Transverse colon (tissue), 4 donors: ENCODE results near the gene LDAF1. TPM values are rescaled to one million over a fixed set of nuclear protein-coding genes. Genes with fewer than 3 reads are reported as not detected.

ENCODE experiments used
- DNase-seq: peaks from one replicate; pipeline ENCODE4 v3.0.0-alpha.2; 2019
- H3K27ac ChIP-seq, 4 donors: fragments of 200-600 bp; sonication (generic); 2 replicates each; pipeline ENCODE4 v1.5.1; 2016 to 2018; ENCODE audit warnings: inconsistent platforms in 4 of 4
- H3K27me3 ChIP-seq: fragments of 200-600 bp; sonication (generic); 2 replicates; pipeline ENCODE4 v1.5.1; 2017; ENCODE audit warnings: inconsistent platforms
- H3K36me3 ChIP-seq, 4 donors: fragments of 200-600 bp; sonication (generic); 2 replicates each; pipeline ENCODE4 v1.5.1; 2017 to 2019; ENCODE audit warnings: inconsistent platforms in 4 of 4
- H3K4me1 ChIP-seq, 4 donors: fragments of 200-600 bp; sonication (generic); 2 replicates each; pipeline ENCODE4 v1.5.1; 2017 to 2020; ENCODE audit warnings: inconsistent platforms in 4 of 4
- H3K4me3 ChIP-seq, 4 donors: fragments of 200-600 bp; sonication (generic); 1 replicate in 1 of 4; 2 replicates in 3 of 4; pipeline versions ENCODE4 v1.5.1 to v1.6.1; 2017 to 2019; ENCODE audit warnings: inconsistent platforms in 4 of 4
- H3K9me3 ChIP-seq, 2 donors: fragments of 200-600 bp; sonication (generic); 2 replicates each; pipeline ENCODE4 v1.5.1; 2017 to 2019; ENCODE audit warnings: inconsistent platforms in 2 of 2
- EP300 ChIP-seq: sonication (generic); formaldehyde crosslinking; IDR thresholded peaks from one replicate; pipeline ENCODE4 v1.6.1; 2017; ENCODE audit warnings: antibody characterized with exemption, low read depth
- POLR2A ChIP-seq: fragments of 450-650 bp; IDR thresholded peaks from one replicate; pipeline ENCODE4 v1.6.1; 2016; ENCODE audit warnings: antibody characterized with exemption, mild to moderate bottlenecking, moderate library complexity
- POLR2AphosphoS5 ChIP-seq, 3 donors: sonication (generic); formaldehyde crosslinking; IDR thresholded peaks; one replicate each; pipeline ENCODE4 v1.6.1; 2016; ENCODE audit warnings: antibody characterized with exemption in 3 of 3
- WGBS, 2 donors: methylation state at CpG; one replicate each; pipeline ENCODE4 v1.1.5; 2018; ENCODE audit warnings: low coverage in 1 of 2; 5-methylcytosine and 5-hydroxymethylcytosine counted together
- in situ Hi-C, 4 donors: fragments of 200-750 bp; cut with MboI; loops; one replicate each; pipeline versions ENCODE4 v1.15.0 to v1.15.1; 2017; ENCODE audit warnings: low sequenced_read_pairs in 3 of 4, low pct_ligation_motif_present in 1 of 4, low pct_unique_long_range_greater_than_20kb in 1 of 4
- intact Hi-C: fragments of 100-400 bp; cut with DNase I; formaldehyde crosslinking; loops from one replicate; pipeline ENCODE4 v1.15.1; 2023; ENCODE audit warnings: low total_unique reads
- total RNA-seq, 4 donors: library from RNA; depleted of rRNA; stranded (reverse); fragments of >200 nt; gene quantifications; one replicate each; pipeline ENCODE4 v1.1.0, GENCODE V29; 2016
- TF ChIP-seq, protein P1 (sequence below), 5 experiments: fragments of 200-600 bp in 3 of 5; fragments of 450-650 bp in 2 of 5; sonication (generic) in 3 of 5; IDR thresholded peaks; 1 replicate in 2 of 5; 2 replicates in 3 of 5; pipeline ENCODE4 v1.5.1; 2016 to 2017; ENCODE audit warnings: antibody characterized with exemption in 5 of 5, inconsistent platforms in 3 of 5, mild to moderate bottlenecking in 2 of 5, moderate library complexity in 1 of 5

LDAF1 gene
- total RNA-seq, 4 donors from 2014 or later: 23.6 to 71.0 (median 59.3) TPM

DNA sequence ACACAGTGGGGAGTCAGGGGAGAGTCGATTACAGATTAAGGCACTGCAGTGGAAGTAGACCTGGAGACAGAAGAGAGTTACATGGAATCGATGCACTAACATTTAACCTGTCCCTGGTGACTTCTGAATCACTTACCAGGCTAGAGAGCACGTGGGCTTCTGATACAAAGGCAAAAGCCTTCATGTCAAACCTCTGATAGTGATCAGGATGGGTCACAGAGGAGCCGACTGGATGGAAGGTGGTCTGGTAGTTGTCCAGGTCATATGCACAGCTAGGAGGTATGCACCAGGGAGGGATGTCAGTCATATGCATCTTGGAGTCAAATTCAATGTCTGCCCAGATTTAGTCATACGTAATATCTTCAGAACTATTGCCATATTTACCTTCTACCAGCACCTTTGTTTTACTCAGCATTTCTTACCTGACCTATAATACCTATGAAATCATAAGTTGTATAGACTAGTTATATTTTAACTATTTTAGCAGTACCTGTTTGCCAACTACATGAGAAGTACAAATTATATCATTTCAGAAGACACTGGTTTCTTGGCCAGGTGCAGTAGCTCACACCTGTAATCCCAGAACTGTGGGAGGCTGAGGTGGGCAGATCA, 41.2 kb downstream of the LDAF1 start:
- H3K36me3 ChIP-seq: no peaks in the 10 kb centered on the region
- no peak for DNase-seq
- peaks cover 0 to 29% (median 12%) of the 10 kb centered on the region in 4 donors for H3K4me1 ChIP-seq
- peak in 1 of 3 donors; percentile 43 for TF ChIP-seq POLR2AphosphoS5 (IDR thresholded peaks at IDR 0.05)
- no peak for TF ChIP-seq POLR2A
- H3K27ac ChIP-seq: peak overlapping the region; percentile 62 to 78 (median 66)
- no peaks in the 10 kb centered on the region for H3K27me3 ChIP-seq
- in situ Hi-C loops: loop anchor here in 2 of 4 donors (25.0 kb wide), 2 partner anchors 88 to 1113 kb away; partner anchors contain the start of gene CRYM (in 1 of the 2)
- intact Hi-C loops: loop anchor here (10.0 kb wide), 2 partner anchors 65 to 1495 kb away; no protein-coding TSS in a partner anchor
- no peaks in the 10 kb centered on the region for H3K9me3 ChIP-seq
- H3K4me3 ChIP-seq: no peak overlapping the region
- 43 to 48% methylated on average over 2 to 5 of the region's 5 CpGs for WGBS, 2 donors

DNA sequence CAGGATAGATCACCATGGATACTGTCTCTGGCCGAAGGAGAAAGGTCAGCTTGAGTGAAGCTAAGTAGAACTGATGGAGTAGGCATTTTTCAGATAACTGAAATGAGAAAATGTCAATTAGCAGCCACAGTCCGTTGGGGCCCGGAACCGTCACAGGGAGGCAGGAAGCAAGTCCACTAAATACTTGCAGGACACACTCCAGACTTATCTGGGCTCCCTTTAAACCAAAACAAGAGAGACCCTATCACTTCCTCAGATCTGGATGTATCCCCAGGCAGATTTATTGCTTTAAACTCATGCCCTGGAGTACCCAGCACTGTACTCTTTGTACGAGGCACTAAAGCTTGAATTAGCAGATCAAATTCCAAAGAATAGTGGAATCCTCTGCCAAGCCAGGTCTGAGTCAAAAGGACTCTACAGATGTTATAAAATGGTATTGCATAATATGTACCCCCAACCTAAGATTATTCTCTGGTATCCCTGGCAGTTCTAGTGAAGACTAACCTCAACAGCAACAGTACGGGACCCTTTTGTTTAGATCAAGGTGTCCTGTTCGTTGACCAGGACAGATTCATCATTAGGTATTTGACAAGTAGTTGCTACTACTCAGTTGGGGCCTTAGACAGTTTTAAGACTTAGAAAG, 44.8 kb downstream of the LDAF1 start:
- no peaks in the 10 kb centered on the region for H3K9me3 ChIP-seq
- no peaks in the 10 kb centered on the region for H3K36me3 ChIP-seq
- no peaks in the 10 kb centered on the region for H3K27me3 ChIP-seq
- H3K27ac ChIP-seq: peak overlapping the region in 2 of 4 donors; percentile 1 to 3
- TF ChIP-seq POLR2A: no peak
- TF ChIP-seq, protein P1, sequence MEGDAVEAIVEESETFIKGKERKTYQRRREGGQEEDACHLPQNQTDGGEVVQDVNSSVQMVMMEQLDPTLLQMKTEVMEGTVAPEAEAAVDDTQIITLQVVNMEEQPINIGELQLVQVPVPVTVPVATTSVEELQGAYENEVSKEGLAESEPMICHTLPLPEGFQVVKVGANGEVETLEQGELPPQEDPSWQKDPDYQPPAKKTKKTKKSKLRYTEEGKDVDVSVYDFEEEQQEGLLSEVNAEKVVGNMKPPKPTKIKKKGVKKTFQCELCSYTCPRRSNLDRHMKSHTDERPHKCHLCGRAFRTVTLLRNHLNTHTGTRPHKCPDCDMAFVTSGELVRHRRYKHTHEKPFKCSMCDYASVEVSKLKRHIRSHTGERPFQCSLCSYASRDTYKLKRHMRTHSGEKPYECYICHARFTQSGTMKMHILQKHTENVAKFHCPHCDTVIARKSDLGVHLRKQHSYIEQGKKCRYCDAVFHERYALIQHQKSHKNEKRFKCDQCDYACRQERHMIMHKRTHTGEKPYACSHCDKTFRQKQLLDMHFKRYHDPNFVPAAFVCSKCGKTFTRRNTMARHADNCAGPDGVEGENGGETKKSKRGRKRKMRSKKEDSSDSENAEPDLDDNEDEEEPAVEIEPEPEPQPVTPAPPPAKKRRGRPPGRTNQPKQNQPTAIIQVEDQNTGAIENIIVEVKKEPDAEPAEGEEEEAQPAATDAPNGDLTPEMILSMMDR (IDR thresholded peaks at IDR 0.05): no peak
- no peak for TF ChIP-seq EP300
- TF ChIP-seq POLR2AphosphoS5 (IDR thresholded peaks at IDR 0.05): no peak
- H3K4me1 ChIP-seq: peaks cover 0 to 29% (median 12%) of the 10 kb centered on the region in 4 donors
- no peak overlapping the region for H3K4me3 ChIP-seq
- DNase-seq: no peak
- 40 to 52% methylated on average over 3 to 7 of the region's 7 CpGs for WGBS, 2 donors
- intact Hi-C loops (loop anchor here (10.0 kb wide), 1 partner anchor 62 kb away; no protein-coding TSS in a partner anchor), in situ Hi-C loops (no loop called here)

DNA sequence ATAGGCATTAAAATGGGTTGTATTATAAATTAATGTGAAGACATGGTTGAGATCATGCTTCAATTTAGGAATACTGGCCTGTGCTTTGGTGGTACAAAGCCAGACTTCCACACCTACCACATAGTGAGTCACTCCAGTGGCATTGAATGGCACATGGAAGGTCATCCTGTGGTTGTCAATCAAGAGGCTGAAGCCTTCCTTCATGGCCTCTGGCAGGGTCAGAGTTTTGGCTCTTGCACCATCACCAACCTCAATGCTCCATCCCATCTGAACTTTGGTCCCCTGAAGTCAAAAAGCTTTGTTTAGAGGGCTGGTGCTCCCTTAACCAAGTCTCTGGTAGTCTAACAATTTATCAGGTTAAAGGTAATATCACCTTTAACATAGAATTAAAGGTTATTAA, 46.8 kb downstream of the LDAF1 start:
- intact Hi-C loops: loop anchor here (10.0 kb wide), 1 partner anchor 59 kb away; no protein-coding TSS in a partner anchor
- no peaks in the 10 kb centered on the region for H3K27me3 ChIP-seq
- no peaks in the 10 kb centered on the region for H3K36me3 ChIP-seq
- H3K27ac ChIP-seq: no peak overlapping the region
- no peak for DNase-seq
- no peaks in the 10 kb centered on the region for H3K9me3 ChIP-seq
- H3K4me1 ChIP-seq: peaks cover 0 to 20% (median 7%) of the 10 kb centered on the region in 4 donors
- TF ChIP-seq POLR2AphosphoS5 (IDR thresholded peaks at IDR 0.05): no peak
- no peak overlapping the region for H3K4me3 ChIP-seq
- in situ Hi-C loops: no loop called here

- no peak for DNase-seq
- in situ Hi-C loops (no loop called here), intact Hi-C loops (loop anchor here (10.0 kb wide), 1 partner anchor 58 kb away; no protein-coding TSS in a partner anchor)
- no peak overlapping the region for H3K4me3 ChIP-seq
- H3K27ac ChIP-seq: no peak overlapping the region
- no peaks in the 10 kb centered on the region for H3K36me3 ChIP-seq
- WGBS, 2 donors: 89 to 90% methylated on average over 2 to 4 of the region's 4 CpGs
- TF ChIP-seq POLR2A (no peak), POLR2AphosphoS5 (IDR thresholded peaks at IDR 0.05) (no peak), EP300 (no peak)
- TF ChIP-seq, protein P1 (IDR thresholded peaks at IDR 0.05): no peak
- no peaks in the 10 kb centered on the region for H3K27me3 ChIP-seq
- H3K4me1 ChIP-seq: peaks cover 0 to 16% (median 2%) of the 10 kb centered on the region in 4 donors
- H3K9me3 ChIP-seq: no peaks in the 10 kb centered on the region
Observed at GRCh38 chr16:21206550-21206949, 48.1 kb downstream of the LDAF1 start.
